ENCODE measurements around the gene STK26.

DNA sequence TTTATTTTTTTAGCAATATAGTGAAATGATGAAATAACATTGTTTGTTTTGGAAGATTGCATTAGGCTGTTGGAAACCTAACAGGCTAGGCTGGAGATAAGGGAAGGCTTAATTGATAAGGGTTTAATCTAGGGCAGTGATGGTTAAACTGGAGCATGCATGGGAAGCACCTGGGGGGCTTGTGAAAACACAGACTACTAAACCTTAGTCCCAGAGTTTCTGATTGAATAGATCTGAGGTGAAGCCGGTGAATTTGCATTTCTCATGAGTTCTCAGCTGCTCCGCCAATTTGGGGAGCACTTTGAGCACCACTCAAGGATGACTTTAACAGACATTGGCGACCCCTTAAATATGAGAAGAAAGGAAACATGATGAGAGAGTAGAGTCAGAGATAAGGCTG is 11.5 kb downstream of the STK26 start:
- TF ChIP-seq, protein P1, sequence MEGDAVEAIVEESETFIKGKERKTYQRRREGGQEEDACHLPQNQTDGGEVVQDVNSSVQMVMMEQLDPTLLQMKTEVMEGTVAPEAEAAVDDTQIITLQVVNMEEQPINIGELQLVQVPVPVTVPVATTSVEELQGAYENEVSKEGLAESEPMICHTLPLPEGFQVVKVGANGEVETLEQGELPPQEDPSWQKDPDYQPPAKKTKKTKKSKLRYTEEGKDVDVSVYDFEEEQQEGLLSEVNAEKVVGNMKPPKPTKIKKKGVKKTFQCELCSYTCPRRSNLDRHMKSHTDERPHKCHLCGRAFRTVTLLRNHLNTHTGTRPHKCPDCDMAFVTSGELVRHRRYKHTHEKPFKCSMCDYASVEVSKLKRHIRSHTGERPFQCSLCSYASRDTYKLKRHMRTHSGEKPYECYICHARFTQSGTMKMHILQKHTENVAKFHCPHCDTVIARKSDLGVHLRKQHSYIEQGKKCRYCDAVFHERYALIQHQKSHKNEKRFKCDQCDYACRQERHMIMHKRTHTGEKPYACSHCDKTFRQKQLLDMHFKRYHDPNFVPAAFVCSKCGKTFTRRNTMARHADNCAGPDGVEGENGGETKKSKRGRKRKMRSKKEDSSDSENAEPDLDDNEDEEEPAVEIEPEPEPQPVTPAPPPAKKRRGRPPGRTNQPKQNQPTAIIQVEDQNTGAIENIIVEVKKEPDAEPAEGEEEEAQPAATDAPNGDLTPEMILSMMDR (IDR thresholded peaks at IDR 0.05), result no peak
- no peak for TF ChIP-seq POLR2A (IDR thresholded peaks at IDR 0.05)
- no peak for TF ChIP-seq EP300 (IDR thresholded peaks at IDR 0.05)

All from ovary (tissue), 3 donors.